WTC11 (cell line): ENCODE measurements around the gene UCK1.

Source experiments
- ATF1 ChIP-seq: sonication (generic); formaldehyde crosslinking; IDR thresholded peaks from 2 replicates; pipeline ENCODE4 v1.8.1; 2023; ENCODE audit warnings: mild to moderate bottlenecking, moderate library complexity, missing genetic modification reagents
- CTCF ChIP-seq: fragments of 200-600 bp; IDR thresholded peaks from 2 replicates; pipeline ENCODE4 v1.8.0; 2022; ENCODE audit warnings: antibody characterized with exemption
- GABPB1 ChIP-seq: sonication (generic); formaldehyde crosslinking; IDR thresholded peaks from 2 replicates; pipeline ENCODE4 v1.8.1; 2023; ENCODE audit warnings: mild to moderate bottlenecking, missing genetic modification reagents
- IRF2 ChIP-seq: sonication (generic); formaldehyde crosslinking; IDR thresholded peaks from 2 replicates; pipeline ENCODE4 v1.8.0; 2022; ENCODE audit warnings: low read depth, missing genetic modification reagents, borderline replicate concordance
- MLX ChIP-seq: sonication (generic); formaldehyde crosslinking; IDR thresholded peaks from 2 replicates; pipeline ENCODE4 v1.8.1; 2023; ENCODE audit warnings: mild to moderate bottlenecking, missing genetic modification reagents, moderate library complexity
- NR1H2 ChIP-seq: sonication (generic); formaldehyde crosslinking; IDR thresholded peaks from 2 replicates; pipeline ENCODE4 v1.9.0; 2021; ENCODE audit warnings: mild to moderate bottlenecking, moderate library complexity, missing genetic modification reagents
- NR3C1 ChIP-seq: sonication (generic); formaldehyde crosslinking; conservative IDR thresholded peaks from 2 replicates; pipeline ENCODE4 v1.8.1; 2023; ENCODE audit warnings: low read depth, mild to moderate bottlenecking, missing genetic modification reagents
- TEAD4 ChIP-seq: sonication (generic); formaldehyde crosslinking; IDR thresholded peaks from 2 replicates; pipeline ENCODE4 v1.8.0; 2022; ENCODE audit warnings: mild to moderate bottlenecking, missing genetic modification reagents
- USF1 ChIP-seq: sonication (generic); formaldehyde crosslinking; IDR thresholded peaks from 2 replicates; pipeline ENCODE4 v1.8.0; 2022; ENCODE audit warnings: mild to moderate bottlenecking, missing genetic modification reagents
- ZBTB43 ChIP-seq: sonication (generic); formaldehyde crosslinking; IDR thresholded peaks from 2 replicates; pipeline ENCODE4 v1.8.1; 2023; ENCODE audit warnings: mild to moderate bottlenecking, missing genetic modification reagents

- TF ChIP-seq CTCF, result no peak
- TF ChIP-seq NR3C1, result no peak
- no peak for TF ChIP-seq GABPB1
- TF ChIP-seq NR1H2 (CRISPR knock-in tag), result no peak
- TF ChIP-seq USF1 (CRISPR knock-in tag), result no peak
- no peak for TF ChIP-seq TEAD4
- no peak for TF ChIP-seq ATF1 (CRISPR knock-in tag)
- no peak for TF ChIP-seq MLX (CRISPR knock-in tag)
- no peak for TF ChIP-seq ZBTB43 (CRISPR knock-in tag)
- TF ChIP-seq IRF2 (CRISPR knock-in tag), result no peak
These were observed 28.4 kb upstream of the UCK1 start for GRCh38 chr9:131559421-131560000.
